HUES48 (cell line): ENCODE results near the gene LRRC7.
"Not testable (repeated sequence)": the region's sequence is repeated elsewhere in the genome, so short reads cannot be mapped to it uniquely, and the experiment has no call there.

ENCODE experiments used
- H3K27ac ChIP-seq: one replicate; pipeline ENCODE4 v1.7.0; 2013; ENCODE audit warnings: low read depth, low read length, inconsistent platforms
- H3K27me3 ChIP-seq: 2 replicates; pipeline ENCODE4 v1.6.1; 2013; ENCODE audit warnings: mild to moderate bottlenecking, low read length; ENCODE audit not compliant: control insufficient read depth, insufficient read depth
- H3K36me3 ChIP-seq: 2 replicates; pipeline ENCODE4 v1.6.1; 2013; ENCODE audit warnings: low read length; ENCODE audit not compliant: control insufficient read depth, insufficient read depth
- H3K4me1 ChIP-seq: 2 replicates; pipeline ENCODE4 v1.6.1; 2013; ENCODE audit warnings: mild to moderate bottlenecking, low read length; ENCODE audit not compliant: control insufficient read depth, insufficient read depth
- H3K4me3 ChIP-seq: 2 replicates; pipeline ENCODE4 v1.5.1; 2013; ENCODE audit warnings: mild to moderate bottlenecking, low read depth, low read length
- H3K9ac ChIP-seq: 2 replicates; pipeline ENCODE4 v1.6.1; 2013; ENCODE audit warnings: mild to moderate bottlenecking, low read depth, low read length, moderate library complexity
- H3K9me3 ChIP-seq: 2 replicates; pipeline ENCODE4 v1.6.1; 2013; ENCODE audit warnings: low read length; ENCODE audit not compliant: control insufficient read depth, insufficient read depth

LRRC7 gene

GRCh38 chr1:69952676-69953075, 385.0 kb downstream of the LRRC7 start:
- Histone ChIP-seq H3K36me3 (no peaks in the 10 kb centered on the region), H3K4me1 (no peaks in the 10 kb centered on the region), H3K9ac (no peak overlapping the region), H3K4me3 (no peak overlapping the region), H3K27ac (no peak overlapping the region), H3K9me3 (no peaks in the 10 kb centered on the region), H3K27me3 (no peaks in the 10 kb centered on the region)

- not testable (repeated sequence) for H3K4me1 ChIP-seq, H3K9ac ChIP-seq, H3K27me3 ChIP-seq, H3K27ac ChIP-seq, H3K36me3 ChIP-seq, H3K9me3 ChIP-seq, H3K4me3 ChIP-seq
These were observed 394.7 kb downstream of the LRRC7 start for GRCh38 chr1:69962452-69962851.

GRCh38 chr1:69967245-69967766, 399.6 kb downstream of the LRRC7 start:
- Histone ChIP-seq H3K4me3 (no peak overlapping the region), H3K9ac (no peak overlapping the region), H3K27ac (no peak overlapping the region), H3K27me3 (no peaks in the 10 kb centered on the region), H3K9me3 (peaks cover 3% of the 10 kb centered on the region; the same call in 1 of the 2 replicates), H3K4me1 (no peaks in the 10 kb centered on the region), H3K36me3 (no peaks in the 10 kb centered on the region)

- H3K4me1 ChIP-seq = no peaks in the 10 kb centered on the region
- H3K9me3 ChIP-seq = no peaks in the 10 kb centered on the region
- H3K27ac ChIP-seq = no peak overlapping the region
- H3K36me3 ChIP-seq = no peaks in the 10 kb centered on the region
- no peak overlapping the region for H3K9ac ChIP-seq
- no peaks in the 10 kb centered on the region for H3K27me3 ChIP-seq
- H3K4me3 ChIP-seq = no peak overlapping the region
These were observed 409.2 kb downstream of the LRRC7 start for GRCh38 chr1:69976896-69977295.

GRCh38 chr1:69982992-69983391, 415.3 kb downstream of the LRRC7 start:
- Histone ChIP-seq H3K27me3 (no peaks in the 10 kb centered on the region), H3K27ac (no peak overlapping the region), H3K4me1 (no peaks in the 10 kb centered on the region), H3K9ac (no peak overlapping the region), H3K36me3 (no peaks in the 10 kb centered on the region), H3K9me3 (no peaks in the 10 kb centered on the region), H3K4me3 (no peak overlapping the region)

- H3K4me3 ChIP-seq = no peak overlapping the region
- H3K27me3 ChIP-seq = no peaks in the 10 kb centered on the region
- H3K9ac ChIP-seq = no peak overlapping the region
- H3K4me1 ChIP-seq = no peaks in the 10 kb centered on the region
- H3K36me3 ChIP-seq = no peaks in the 10 kb centered on the region
- H3K9me3 ChIP-seq = no peaks in the 10 kb centered on the region
- H3K27ac ChIP-seq = no peak overlapping the region
These were observed 417.7 kb downstream of the LRRC7 start for GRCh38 chr1:69985376-69985775.

GRCh38 chr1:69985901-69986439, 418.2 kb downstream of the LRRC7 start:
- no peaks in the 10 kb centered on the region for H3K27me3 ChIP-seq
- no peak overlapping the region for H3K27ac ChIP-seq
- H3K4me3 ChIP-seq = no peak overlapping the region
- H3K9ac ChIP-seq = no peak overlapping the region
- H3K36me3 ChIP-seq = no peaks in the 10 kb centered on the region
- no peaks in the 10 kb centered on the region for H3K9me3 ChIP-seq
- no peaks in the 10 kb centered on the region for H3K4me1 ChIP-seq

- no peaks in the 10 kb centered on the region for H3K27me3 ChIP-seq
- H3K9me3 ChIP-seq = no peaks in the 10 kb centered on the region
- H3K4me1 ChIP-seq = no peaks in the 10 kb centered on the region
- no peaks in the 10 kb centered on the region for H3K36me3 ChIP-seq
- H3K4me3 ChIP-seq = no peak overlapping the region
- H3K27ac ChIP-seq = no peak overlapping the region
- no peak overlapping the region for H3K9ac ChIP-seq
These were observed 420.2 kb downstream of the LRRC7 start for GRCh38 chr1:69987881-69988280.

GRCh38 chr1:69991644-69992043, 423.9 kb downstream of the LRRC7 start:
- Histone ChIP-seq H3K27ac (no peak overlapping the region), H3K27me3 (no peaks in the 10 kb centered on the region), H3K4me1 (no peaks in the 10 kb centered on the region)

GRCh38 chr1:69992594-69992993, 424.9 kb downstream of the LRRC7 start:
- Histone ChIP-seq H3K4me1 (no peaks in the 10 kb centered on the region), H3K4me3 (no peak overlapping the region), H3K9me3 (no peaks in the 10 kb centered on the region), H3K27ac (no peak overlapping the region), H3K36me3 (no peaks in the 10 kb centered on the region), H3K27me3 (no peaks in the 10 kb centered on the region), H3K9ac (no peak overlapping the region)

More at GRCh38 chr1:69991644-69992043, 423.9 kb downstream of the LRRC7 start:
- Histone ChIP-seq H3K9me3 (no peaks in the 10 kb centered on the region), H3K36me3 (no peaks in the 10 kb centered on the region), H3K9ac (no peak overlapping the region), H3K4me3 (no peak overlapping the region)

GRCh38 chr1:69993810-69994209, 426.1 kb downstream of the LRRC7 start:
- no peaks in the 10 kb centered on the region for H3K9me3 ChIP-seq
- H3K27me3 ChIP-seq = no peaks in the 10 kb centered on the region
- H3K9ac ChIP-seq = no peak overlapping the region
- H3K27ac ChIP-seq = no peak overlapping the region
- H3K4me1 ChIP-seq = no peaks in the 10 kb centered on the region
- H3K36me3 ChIP-seq = no peaks in the 10 kb centered on the region
- H3K4me3 ChIP-seq = no peak overlapping the region
